Measurements from ENCODE around the gene POLR2E. TPM values are rescaled to one million over a fixed set of nuclear protein-coding genes. Genes with fewer than 3 reads are reported as not detected.

POLR2E gene
- total RNA-seq, 4 donors from 2014 or later: 84.1 to 142 (median 111) TPM

DNA sequence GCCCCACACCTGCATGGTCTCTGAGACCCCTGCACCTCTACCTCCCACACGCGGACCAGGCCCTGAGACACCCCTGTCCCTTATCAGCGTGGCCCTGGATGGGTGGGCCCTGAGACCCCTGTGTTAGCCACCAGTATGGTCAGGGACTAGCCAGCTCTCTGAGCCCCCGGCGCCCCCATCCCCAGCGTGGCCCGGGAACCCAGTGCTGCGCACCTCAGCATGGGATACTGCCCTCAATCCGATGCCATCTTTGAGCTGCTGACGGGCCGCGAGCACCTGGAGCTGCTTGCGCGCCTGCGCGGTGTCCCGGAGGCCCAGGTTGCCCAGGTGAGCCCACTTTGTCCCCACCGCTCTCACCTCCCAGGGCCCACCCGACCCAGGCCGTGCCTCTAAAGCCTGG lies 33.2 kb downstream of the POLR2E start:
- H3K4me3 ChIP-seq: no peak overlapping the region
- H3K27ac ChIP-seq: no peak overlapping the region
- H3K27me3 ChIP-seq: peaks cover 8% of the 10 kb centered on the region
- peaks cover 5% of the 10 kb centered on the region for H3K9me3 ChIP-seq
- DNase-seq (ENCODE audit: low spot score in 2 of 2): no peak
- H3K4me1 ChIP-seq: peaks cover 27% of the 10 kb centered on the region
- 81% methylated on average over 9 of the region's 20 CpGs for whole genome bisulfite sequencing
- TF ChIP-seq POLR2AphosphoS5 (IDR thresholded peaks at IDR 0.05): no peak
- TF ChIP-seq POLR2A (IDR thresholded peaks at IDR 0.05): no peak
- TF ChIP-seq EP300 (IDR thresholded peaks at IDR 0.05): no peak
- TF ChIP-seq, protein P1, sequence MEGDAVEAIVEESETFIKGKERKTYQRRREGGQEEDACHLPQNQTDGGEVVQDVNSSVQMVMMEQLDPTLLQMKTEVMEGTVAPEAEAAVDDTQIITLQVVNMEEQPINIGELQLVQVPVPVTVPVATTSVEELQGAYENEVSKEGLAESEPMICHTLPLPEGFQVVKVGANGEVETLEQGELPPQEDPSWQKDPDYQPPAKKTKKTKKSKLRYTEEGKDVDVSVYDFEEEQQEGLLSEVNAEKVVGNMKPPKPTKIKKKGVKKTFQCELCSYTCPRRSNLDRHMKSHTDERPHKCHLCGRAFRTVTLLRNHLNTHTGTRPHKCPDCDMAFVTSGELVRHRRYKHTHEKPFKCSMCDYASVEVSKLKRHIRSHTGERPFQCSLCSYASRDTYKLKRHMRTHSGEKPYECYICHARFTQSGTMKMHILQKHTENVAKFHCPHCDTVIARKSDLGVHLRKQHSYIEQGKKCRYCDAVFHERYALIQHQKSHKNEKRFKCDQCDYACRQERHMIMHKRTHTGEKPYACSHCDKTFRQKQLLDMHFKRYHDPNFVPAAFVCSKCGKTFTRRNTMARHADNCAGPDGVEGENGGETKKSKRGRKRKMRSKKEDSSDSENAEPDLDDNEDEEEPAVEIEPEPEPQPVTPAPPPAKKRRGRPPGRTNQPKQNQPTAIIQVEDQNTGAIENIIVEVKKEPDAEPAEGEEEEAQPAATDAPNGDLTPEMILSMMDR (IDR thresholded peaks at IDR 0.05): no peak
- H3K36me3 ChIP-seq: peaks cover 15% of the 10 kb centered on the region

DNA sequence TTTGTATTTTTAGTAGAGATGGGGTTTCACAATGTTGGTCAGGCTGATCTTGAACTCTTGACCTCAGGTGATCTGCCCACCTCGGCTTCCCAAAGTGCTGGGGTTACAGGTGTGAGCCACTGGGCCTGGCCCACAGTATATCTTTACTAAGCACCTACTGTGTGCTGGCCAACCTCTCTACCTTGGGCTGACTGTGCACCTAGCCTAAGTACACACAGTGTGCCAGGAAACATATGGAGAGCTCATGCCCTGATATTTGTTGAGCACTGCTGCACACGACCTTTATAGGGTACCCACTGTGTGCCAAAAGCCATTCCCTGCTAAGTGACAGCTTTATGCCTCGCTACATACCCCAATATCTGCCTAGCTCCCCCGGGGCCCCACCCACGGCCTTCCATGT lies 34.5 kb downstream of the POLR2E start:
- Histone ChIP-seq H3K4me1 (peaks cover 14% of the 10 kb centered on the region), H3K4me3 (no peak overlapping the region), H3K27me3 (no peaks in the 10 kb centered on the region), H3K27ac (no peak overlapping the region), H3K36me3 (peaks cover 28% of the 10 kb centered on the region), H3K9me3 (peaks cover 12% of the 10 kb centered on the region)
- 86% methylated on average over 5 of the region's 5 CpGs for WGBS
- TF ChIP-seq POLR2AphosphoS5 (IDR thresholded peaks at IDR 0.05) (no peak), POLR2A (IDR thresholded peaks at IDR 0.05) (no peak), EP300 (IDR thresholded peaks at IDR 0.05) (no peak)
- TF ChIP-seq, protein P1 (IDR thresholded peaks at IDR 0.05): no peak
- no peak for DNase-seq (ENCODE audit: low spot score in 2 of 2)

DNA sequence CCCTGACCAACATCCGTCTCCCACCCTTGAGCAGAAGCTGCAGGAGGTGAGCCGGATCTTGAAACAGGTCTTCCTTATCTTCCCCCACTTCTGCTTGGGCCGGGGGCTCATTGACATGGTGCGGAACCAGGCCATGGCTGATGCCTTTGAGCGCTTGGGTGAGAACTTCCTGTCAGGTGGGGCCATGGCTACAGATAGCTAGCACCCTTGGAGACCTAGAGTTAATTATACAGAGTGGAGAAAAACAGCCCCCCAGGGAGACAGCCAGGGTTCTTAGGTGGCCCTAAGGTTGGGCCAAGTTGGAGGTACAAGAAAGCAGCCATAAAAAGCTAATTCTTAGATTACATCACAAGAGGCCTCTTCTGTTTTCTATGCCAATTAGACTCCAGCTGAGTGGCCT lies 37.1 kb downstream of the POLR2E start:
- Histone ChIP-seq H3K36me3 (peaks cover 39% of the 10 kb centered on the region), H3K27me3 (no peaks in the 10 kb centered on the region), H3K27ac (no peak overlapping the region), H3K4me1 (no peaks in the 10 kb centered on the region), H3K9me3 (peaks cover 13% of the 10 kb centered on the region), H3K4me3 (no peak overlapping the region)
- TF ChIP-seq, protein P1 (IDR thresholded peaks at IDR 0.05): no peak
- TF ChIP-seq POLR2A (IDR thresholded peaks at IDR 0.05): no peak
- no peak for TF ChIP-seq POLR2AphosphoS5 (IDR thresholded peaks at IDR 0.05)
- TF ChIP-seq EP300 (IDR thresholded peaks at IDR 0.05): no peak
- DNase-seq (ENCODE audit: low spot score in 2 of 2): no peak
- WGBS: 86% methylated on average over 4 of the region's 5 CpGs

DNA sequence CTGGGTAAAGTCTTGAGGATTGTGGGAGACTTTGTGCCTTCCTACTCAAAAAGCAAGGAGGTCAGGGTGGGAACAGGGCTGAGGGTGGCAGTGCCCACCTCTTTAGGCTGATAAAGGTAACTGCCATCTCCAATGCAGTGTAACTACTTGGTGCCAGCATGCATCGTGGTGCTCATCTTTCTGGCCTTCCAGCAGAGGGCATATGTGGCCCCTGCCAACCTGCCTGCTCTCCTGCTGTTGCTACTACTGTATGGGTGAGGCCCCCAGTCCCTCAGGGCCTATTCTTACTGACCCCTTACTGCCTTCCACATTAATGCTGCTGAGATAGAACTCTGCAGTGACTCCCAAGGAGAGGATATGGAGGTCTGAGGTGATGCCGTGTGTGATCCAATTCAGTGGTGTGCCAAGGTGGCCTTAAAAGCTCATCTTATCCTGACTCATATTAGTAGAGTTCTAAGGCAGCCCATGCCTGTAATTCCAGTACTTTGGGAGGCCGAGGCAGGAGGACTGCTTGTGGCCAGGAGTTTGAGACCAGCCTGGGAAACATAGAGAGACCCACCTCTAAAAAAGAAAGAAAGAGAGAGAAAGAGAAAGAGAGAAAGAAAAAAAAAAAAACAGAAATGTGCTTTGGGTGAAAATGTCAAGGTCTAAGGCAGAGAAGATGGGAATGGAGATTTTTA lies 37.9 kb downstream of the POLR2E start:
- Histone ChIP-seq H3K27ac (no peak overlapping the region), H3K9me3 (peaks cover 13% of the 10 kb centered on the region), H3K4me3 (no peak overlapping the region), H3K36me3 (peaks cover 39% of the 10 kb centered on the region), H3K27me3 (no peaks in the 10 kb centered on the region), H3K4me1 (no peaks in the 10 kb centered on the region)
- TF ChIP-seq, protein P1 (IDR thresholded peaks at IDR 0.05): no peak
- no peak for TF ChIP-seq POLR2A (IDR thresholded peaks at IDR 0.05)
- TF ChIP-seq EP300 (IDR thresholded peaks at IDR 0.05): no peak
- TF ChIP-seq POLR2AphosphoS5 (IDR thresholded peaks at IDR 0.05): no peak
- no peak for DNase-seq (ENCODE audit: low spot score in 2 of 2)
- 65% methylated on average over 3 of the region's 3 CpGs for WGBS

DNA sequence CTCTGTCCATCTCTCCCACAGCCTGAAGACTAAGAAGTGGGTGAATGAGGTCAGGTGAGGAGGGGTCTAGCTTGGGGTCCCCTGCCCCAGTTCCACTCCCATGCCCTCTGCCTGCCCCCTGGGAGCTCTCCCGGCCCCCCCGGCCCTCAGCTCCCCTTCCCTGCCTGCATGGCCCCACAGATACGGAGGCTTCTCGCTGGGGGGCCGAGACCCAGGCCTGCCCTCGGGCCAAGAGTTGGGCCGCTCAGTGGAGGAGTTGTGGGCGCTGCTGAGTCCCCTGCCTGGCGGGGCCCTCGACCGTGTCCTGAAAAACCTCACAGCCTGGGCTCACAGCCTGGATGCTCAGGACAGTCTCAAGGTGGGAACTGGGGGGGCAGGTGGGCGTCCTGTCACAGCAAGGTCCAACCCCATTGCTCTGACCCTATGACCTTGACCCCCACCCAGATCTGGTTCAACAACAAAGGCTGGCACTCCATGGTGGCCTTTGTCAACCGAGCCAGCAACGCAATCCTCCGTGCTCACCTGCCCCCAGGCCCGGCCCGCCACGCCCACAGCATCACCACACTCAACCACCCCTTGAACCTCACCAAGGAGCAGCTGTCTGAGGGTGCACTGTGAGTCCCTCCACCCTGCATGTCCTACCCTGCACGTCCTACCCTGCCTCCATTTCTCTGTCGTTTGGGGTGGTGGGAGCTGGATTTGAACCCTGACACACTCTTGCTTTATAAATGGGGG lies 39.1 kb downstream of the POLR2E start:
- 87% methylated on average over 6 of the region's 20 CpGs for WGBS
- H3K27ac ChIP-seq: no peak overlapping the region
- no peaks in the 10 kb centered on the region for H3K27me3 ChIP-seq
- no peak for TF ChIP-seq EP300 (IDR thresholded peaks at IDR 0.05)
- TF ChIP-seq, protein P1 (IDR thresholded peaks at IDR 0.05): no peak
- no peak for TF ChIP-seq POLR2A (IDR thresholded peaks at IDR 0.05)
- TF ChIP-seq POLR2AphosphoS5 (IDR thresholded peaks at IDR 0.05): no peak
- H3K36me3 ChIP-seq: peaks cover 39% of the 10 kb centered on the region
- no peak for DNase-seq (ENCODE audit: low spot score in 2 of 2)
- H3K4me3 ChIP-seq: no peak overlapping the region
- peaks cover 13% of the 10 kb centered on the region for H3K9me3 ChIP-seq
- no peaks in the 10 kb centered on the region for H3K4me1 ChIP-seq
